Stimulated activated CD4-positive, alpha-beta T cell treated with anti-CD3 and anti-CD28 coated beads, Interleukin-4, amount 100 ng/mL, for 1 hour (primary cell): ENCODE results near the gene SLIT1.

Experiments
- DNase-seq: peaks from one replicate; pipeline ENCODE4 v3.0.0-alpha.2; 2020

The SLIT1 gene

GRCh38 chr10:96949039-96949683, 236.6 kb downstream of the SLIT1 start:
- DNase-seq, result no peak
